Endothelial cell of umbilical vein (primary cell): ENCODE measurements around the gene ASB8. TPM values are rescaled to one million over a fixed set of nuclear protein-coding genes. Genes with fewer than 3 reads are reported as not detected.

Experiments
- Bru-seq: library from RNA; stranded (reverse); fragments of 400-500 nt; gene quantifications from one replicate; lab custom pipeline; 2021; lab: Mats Ljungman, UMichigan
- BruChase-seq, 2 experiments: library from RNA; stranded (reverse); fragments of 400-500 nt; gene quantifications; one replicate each; lab custom pipeline; 2021; lab: Mats Ljungman, UMichigan
- BruUV-seq: library from RNA; stranded (reverse); fragments of 400-500 nt; replicated peaks from 2 replicates; lab custom pipeline; 2021; lab: Mats Ljungman, UMichigan
- CTCF ChIA-PET: fragments of 300-600, 350-600 bp; sonication (Branson Sonifier 250); formaldehyde crosslinking; loops from one replicate; lab custom pipeline; 2021; ENCODE audit warnings: antibody characterized with exemption, inconsistent platforms; lab: Charles Lee
- POLR2A ChIA-PET: fragments of 300-600, 350-600 bp; sonication (Branson Sonifier 250); formaldehyde crosslinking; loops from one replicate; lab custom pipeline; 2021; ENCODE audit warnings: antibody characterized with exemption, inconsistent platforms; lab: Charles Lee
- DNase-seq: peaks from one replicate; pipeline ENCODE4 v3.0.0-alpha.2; 2011; ENCODE audit warnings: low read depth, low spot score
- FAIRE-seq: peaks from 2 replicates; lab custom pipeline; 2011; peaks lifted over from hg19 to GRCh38; lab: Jason Lieb, UNC
- H2AFZ ChIP-seq: 2 replicates; pipeline ENCODE4 v1.6.0; 2012; ENCODE audit warnings: low read depth, low read length, control low read depth, inconsistent platforms
- H3K27ac ChIP-seq: 2 replicates; pipeline ENCODE4 v1.5.1; 2011; ENCODE audit warnings: low read depth, mild to moderate bottlenecking, control low read depth, low read length, moderate library complexity; ENCODE audit not compliant: insufficient read depth
- H3K27me3 ChIP-seq, 2 experiments: 2 replicates each; pipeline versions ENCODE4 v1.6.0 to v1.6.1; 2011; ENCODE audit warnings: low read length in 2 of 2, mixed read lengths in 1 of 2; ENCODE audit not compliant: control insufficient read depth in 2 of 2, insufficient read depth in 2 of 2
- H3K36me3 ChIP-seq, 2 experiments: 2 replicates in 1 of 2; 3 replicates in 1 of 2; pipeline ENCODE4 v1.5.1; 2011; ENCODE audit warnings: low read length in 2 of 2, mild to moderate bottlenecking in 1 of 2, moderate library complexity in 1 of 2; ENCODE audit not compliant: control insufficient read depth in 2 of 2, insufficient read depth in 2 of 2; ENCODE audit errors: extremely low read depth in 1 of 2
- H3K4me1 ChIP-seq: 3 replicates; pipeline ENCODE4 v1.5.1; 2011; ENCODE audit warnings: mild to moderate bottlenecking, low read length; ENCODE audit not compliant: control insufficient read depth, insufficient read depth; ENCODE audit errors: extremely low read depth
- H3K4me2 ChIP-seq: 2 replicates; pipeline ENCODE4 v1.6.1; 2011; ENCODE audit warnings: low read length, control low read depth, mixed read lengths; ENCODE audit not compliant: insufficient read depth
- H3K4me3 ChIP-seq, 3 experiments: fragments of 200-600 bp in 1 of 3; sonication (generic), shearing (Covaris generic) in 1 of 3; replicated peaks in 1 of 3; 2 replicates each; pipeline ENCODE4 v1.5.1; 2011 to 2016; ENCODE audit warnings: control low read depth in 3 of 3, low read length in 3 of 3, mild to moderate bottlenecking in 2 of 3, inconsistent platforms in 1 of 3, low read depth in 1 of 3, moderate library complexity in 1 of 3; ENCODE audit not compliant: insufficient read depth in 1 of 3
- H3K79me2 ChIP-seq: 2 replicates; pipeline ENCODE4 v1.6.0; 2012; ENCODE audit warnings: low read length, inconsistent platforms; ENCODE audit not compliant: control insufficient read depth, insufficient read depth
- H3K9ac ChIP-seq: replicated peaks from 2 replicates; pipeline ENCODE3; 2011; ENCODE audit warnings: low read length, control low read depth; ENCODE audit not compliant: insufficient read depth; ENCODE audit errors: extremely low read depth
- H3K9me1 ChIP-seq: replicated peaks from 3 replicates; pipeline ENCODE4 v1.6.0; 2011; ENCODE audit warnings: mild to moderate bottlenecking, low read length; ENCODE audit not compliant: control insufficient read depth, insufficient read depth; ENCODE audit errors: extremely low read depth
- H3K9me3 ChIP-seq: replicated peaks from 2 replicates; pipeline ENCODE4 v1.5.1; 2012; ENCODE audit warnings: low read length, inconsistent platforms; ENCODE audit not compliant: control insufficient read depth, insufficient read depth
- H4K20me1 ChIP-seq: replicated peaks from 2 replicates; pipeline ENCODE3; 2011; ENCODE audit warnings: mild to moderate bottlenecking, low read length; ENCODE audit not compliant: control insufficient read depth, insufficient read depth; ENCODE audit errors: extremely low read depth
- CTCF ChIP-seq, 2 donors: IDR thresholded peaks; 1 replicate in 1 of 2; 2 replicates in 1 of 2; pipeline ENCODE4 v1.5.1; 2011; ENCODE audit warnings: low read length in 2 of 2, mild to moderate bottlenecking in 2 of 2, moderate library complexity in 2 of 2, control low read depth in 1 of 2, inconsistent platforms in 1 of 2, low read depth in 1 of 2; ENCODE audit not compliant: insufficient read depth in 1 of 2; ENCODE audit errors: extremely low read depth in 1 of 2
- MYC ChIP-seq: IDR thresholded peaks from one replicate; pipeline ENCODE4 v1.6.1; 2011; ENCODE audit warnings: mild to moderate bottlenecking, low read depth, low read length
- POLR2A ChIP-seq: IDR thresholded peaks from 2 replicates; pipeline ENCODE4 v1.6.1; 2012; ENCODE audit warnings: low read depth, mild to moderate bottlenecking, control low read depth, low read length
- POLR2AphosphoS5 ChIP-seq: IDR thresholded peaks from 2 replicates; pipeline ENCODE4 v1.6.1; 2012; ENCODE audit warnings: low read depth, mild to moderate bottlenecking, control low read depth, low read length, moderate library complexity; ENCODE audit not compliant: insufficient read depth
- dilution Hi-C: fragments of 300-500 bp; cut with MboI; formaldehyde crosslinking; loops from one replicate; pipeline ENCODE4 v1.15.0; 2019; ENCODE audit warnings: low sequenced_read_pairs; ENCODE audit not compliant: extremely low pct_ligation_motif_present
- intact Hi-C: fragments of 100-400 bp; cut with micrococcal nuclease; formaldehyde crosslinking; loops from one replicate; pipeline ENCODE4 v1.10.0; 2022
- long read RNA-seq: library from polyadenylated mRNA; stranded (forward); transcript quantifications from one replicate; pipeline ENCODE4 v2.0.0, GENCODE V29; 2021
- polyA minus RNA-seq, 3 experiments: library from RNA; depleted of rRNA, polyadenylated mRNA; stranded (reverse); fragments of >200 nt; gene quantifications; 1 replicate in 1 of 3; 2 replicates in 2 of 3; pipeline ENCODE4 v1.2.3, GENCODE V29; 2011
- polyA plus RNA-seq, 4 experiments: library from polyadenylated mRNA; depleted of rRNA in 3 of 4; stranded (reverse) in 3 of 4; unstranded in 1 of 4; fragments of >200 nt; gene quantifications; 2 replicates each; pipeline versions ENCODE4 v1.2.1 to v1.2.3, GENCODE V29; 2011 to 2012; ENCODE audit warnings: missing spikeins in 1 of 4
- total RNA-seq: library from RNA; stranded (reverse); gene quantifications from 2 replicates; pipeline ENCODE4 v1.2.3, GENCODE V29; 2021

Gene ASB8
- total RNA-seq (26.5 and 29.7 TPM in 2 replicates), polyA plus RNA-seq (14.5 and 14.9 TPM in 2 replicates), polyA minus RNA-seq (36.0 and 48.5 TPM in 2 replicates), Bru-seq, nascent RNA (percentile 75 among the genes with signal in this experiment), BruChase-seq, experiment 1, labeled RNA remaining after a 6-hour chase (percentile 73 among the genes with signal in this experiment), BruChase-seq, experiment 2, labeled RNA remaining after a 2-hour chase (percentile 84 among the genes with signal in this experiment)
- 16.9 and 17.3 TPM in 2 replicates for polyA plus RNA-seq (2011; cell fraction: cytosol; rRNA removed)
- polyA plus RNA-seq (2011; cell fraction: nucleus; rRNA removed), result 16.9 and 19.7 TPM in 2 replicates
- polyA plus RNA-seq (2012), result 16.5 and 24.5 TPM in 2 replicates
- 21.3 TPM for polyA minus RNA-seq (2011; cell fraction: cytosol; rRNA and poly(A)+ RNA removed)
- polyA minus RNA-seq (2011; cell fraction: nucleus; rRNA and poly(A)+ RNA removed), result 16.8 and 21.0 TPM in 2 replicates
- long read RNA-seq, transcript ASB8-201 (4 exons, 2,615 nt), result major isoform, 14 of 22 reads
- long read RNA-seq, partial matches to known transcripts, result 1 of 22 reads
- long read RNA-seq, other reads (novel, unspliced or antisense), result 3 of 22 reads

- H3K4me1 ChIP-seq, result peaks cover 3% of the 10 kb centered on the region
- dilution Hi-C loops, result no loop called here
- H3K9me3 ChIP-seq, result no peaks in the 10 kb centered on the region
- TF ChIP-seq CTCF (IDR thresholded peaks at IDR 0.05; ENCODE audit: extremely low read depth in 1 of 2, insufficient read depth in 1 of 2, low read depth in 1 of 2, low read length in 2 of 2) (peak; percentile 44 to 54), POLR2AphosphoS5 (peak; percentile 62), MYC (no peak), POLR2A (peak; percentile 84)
- no peaks in the 10 kb centered on the region for H4K20me1 ChIP-seq
- H3K27me3 ChIP-seq, result peaks cover 4 to 7% of the 10 kb centered on the region in 2 experiments
- peak within 1 kb of the TSS; percentile 35 to 66 (median 54) for H3K4me3 ChIP-seq
- H3K4me2 ChIP-seq, result peak within 1 kb of the TSS; percentile 82
- H3K27ac ChIP-seq, result peak within 1 kb of the TSS; percentile 0
- no peaks in the 10 kb centered on the region for H3K9me1 ChIP-seq
- no peaks in the 10 kb centered on the region for H3K36me3 ChIP-seq
- ChIA-PET CTCF (interaction anchor here (0.8 to 2.0 kb wide), 19 partner anchors 8 to 461 kb away, joined by 3 to 13 read pairs (median 5); partner anchors contain the start of genes CCDC184, PFKM and SENP1), POLR2A (no interaction called here)
- H2AFZ ChIP-seq, result peak within 1 kb of the TSS; percentile 87
- peaks cover 9% of the 10 kb centered on the region for H3K79me2 ChIP-seq
- BruUV-seq, result TSS peak; percentile 47
- H3K9ac ChIP-seq, result peak within 1 kb of the TSS; percentile 26
- FAIRE-seq (peak; percentile 100), DNase-seq (peak; percentile 99)
- intact Hi-C loops, result loop anchor here (1.0 to 10.0 kb wide), 3 partner anchors 51 to 442 kb away; partner anchors contain the start of gene SENP1
Measured at GRCh38 chr12:48157018-48157888, at the start of gene ASB8. Gene ASB8, minus strand, starts transcription at chr12:48157515. Its CDS starts 4,019 bp downstream, at chr12:48153496.
